T-helper 9 cell (primary cell): Measurements from ENCODE around the gene EYA3.

ENCODE experiments used
- DNase-seq: peaks from one replicate; pipeline ENCODE4 v3.0.0-alpha.2; 2020

The EYA3 gene

GRCh38 chr1:27967106-27967883 is 121.1 kb downstream of the EYA3 start:
- DNase-seq = no peak

- no peak for DNase-seq
Measured at GRCh38 chr1:27966402-27967105, 121.9 kb downstream of the EYA3 start.

GRCh38 chr1:27963393-27963792 is 125.0 kb downstream of the EYA3 start:
- no peak for DNase-seq

- no peak for DNase-seq
Measured at GRCh38 chr1:27961646-27962221, 126.7 kb downstream of the EYA3 start.

GRCh38 chr1:27960762-27961645 is 127.4 kb downstream of the EYA3 start:
- no peak for DNase-seq

- peak; percentile 76 for DNase-seq
Measured at GRCh38 chr1:27959792-27960603, 128.4 kb downstream of the EYA3 start, which contains the start of gene XKR8. XKR8 (plus strand) TSS chr1:27959973; CDS start chr1:27960070, 97 bp downstream.

- no peak for DNase-seq
Measured at GRCh38 chr1:27958513-27958912, 129.9 kb downstream of the EYA3 start.

- no peak for DNase-seq
Measured at GRCh38 chr1:27957655-27958054, 130.8 kb downstream of the EYA3 start.

GRCh38 chr1:27956761-27957160 is 131.6 kb downstream of the EYA3 start:
- no peak for DNase-seq

- DNase-seq = no peak
Measured at GRCh38 chr1:27955076-27955475, 133.3 kb downstream of the EYA3 start.

GRCh38 chr1:27954186-27954585 is 134.2 kb downstream of the EYA3 start:
- no peak for DNase-seq

- no peak for DNase-seq
Measured at GRCh38 chr1:27952147-27952546, 136.3 kb downstream of the EYA3 start.

GRCh38 chr1:27951396-27951795 is 137.0 kb downstream of the EYA3 start:
- DNase-seq = no peak

GRCh38 chr1:27949027-27949426 is 139.4 kb downstream of the EYA3 start:
- no peak for DNase-seq

GRCh38 chr1:27945020-27945419 is 143.4 kb downstream of the EYA3 start:
- DNase-seq = no peak

GRCh38 chr1:27941671-27942540 is 146.5 kb downstream of the EYA3 start:
- DNase-seq = no peak

- DNase-seq = no peak
Measured at GRCh38 chr1:27940870-27941560, 147.4 kb downstream of the EYA3 start.

GRCh38 chr1:27940297-27940696 is 148.1 kb downstream of the EYA3 start:
- DNase-seq = peak; percentile 64

GRCh38 chr1:27938488-27938887 is 149.9 kb downstream of the EYA3 start:
- no peak for DNase-seq

- no peak for DNase-seq
Measured at GRCh38 chr1:27937524-27937836, 150.9 kb downstream of the EYA3 start.
